K562 (cell line): Measurements from ENCODE around the gene PTPRR. TPM values are rescaled to one million over a fixed set of nuclear protein-coding genes. Genes with fewer than 3 reads are reported as not detected.

Experiments used
- ATAC-seq: fragments of 200-7000 bp; cut with Tn5 transposase; 3 replicates; pipeline ENCODE4 v1.9.1; 2020; ENCODE audit warnings: moderate library complexity
- BruUV-seq: library from RNA; stranded (reverse); fragments of 400-500 nt; replicated peaks from 2 replicates; lab custom pipeline; 2021; lab: Mats Ljungman, UMichigan
- CTCF ChIA-PET: fragments of 300-600 bp; formaldehyde crosslinking; extraction: SDS; loops from one replicate; lab custom pipeline; 2021; ENCODE audit warnings: low intra/inter-chr PET ratio; lab: Yijun Ruan, JAX
- POLR2A ChIA-PET: fragments of 300-600, 350-650 bp; sonication (Branson Sonifier 250); formaldehyde crosslinking; extraction: SDS; loops from one replicate; lab custom pipeline; 2021; ENCODE audit warnings: antibody characterized with exemption, inconsistent platforms; lab: Yijun Ruan, JAX
- DNase-seq, 4 experiments: peaks; one replicate each; pipeline versions ENCODE4 v3.0.0 to v3.0.0-alpha.2; 2011 to 2018; ENCODE audit warnings: low spot score in 3 of 4, mixed read lengths in 3 of 4; ENCODE audit errors: extremely low read depth in 1 of 4
- FAIRE-seq: peaks from 2 replicates; lab custom pipeline; 2011; peaks lifted over from hg19 to GRCh38; lab: Jason Lieb, UNC
- H2AFZ ChIP-seq: 2 replicates; pipeline ENCODE4 v1.6.0; 2011; ENCODE audit warnings: low read depth, low read length, control low read depth, inconsistent platforms
- H3K27ac ChIP-seq: fragments of 200-600 bp; 3 replicates; pipeline ENCODE4 v1.8.0; 2011; ENCODE audit warnings: low read depth, mild to moderate bottlenecking, control low read depth, inconsistent platforms, low read length, moderate library complexity, mixed read lengths; ENCODE audit errors: extremely low read depth
- H3K27me3 ChIP-seq, 2 experiments: fragments of 300-600 bp in 1 of 2; 2 replicates in 1 of 2; 3 replicates in 1 of 2; pipeline versions ENCODE4 v1.6.0 to v1.8.0; 2011; ENCODE audit warnings: inconsistent platforms in 2 of 2, low read length in 2 of 2, mild to moderate bottlenecking in 1 of 2, mixed read lengths in 1 of 2, moderate library complexity in 1 of 2; ENCODE audit not compliant: control insufficient read depth in 2 of 2, insufficient read depth in 2 of 2
- H3K36me3 ChIP-seq: fragments of 300-600 bp; 3 replicates; pipeline ENCODE4 v1.8.0; 2011; ENCODE audit warnings: mild to moderate bottlenecking, low read length, inconsistent platforms; ENCODE audit not compliant: control insufficient read depth, insufficient read depth
- H3K4me1 ChIP-seq, 2 experiments: fragments of 200-600 bp in 1 of 2; replicated peaks in 1 of 2; 2 replicates in 1 of 2; 3 replicates in 1 of 2; pipeline versions ENCODE4 v1.5.1 to v1.8.0; 2011; ENCODE audit warnings: inconsistent platforms in 2 of 2, low read length in 2 of 2, mild to moderate bottlenecking in 1 of 2, mixed read lengths in 1 of 2, moderate library complexity in 1 of 2; ENCODE audit not compliant: control insufficient read depth in 2 of 2, insufficient read depth in 2 of 2
- H3K4me2 ChIP-seq: 2 replicates; pipeline ENCODE4 v1.6.1; 2011; ENCODE audit warnings: low read length, control low read depth, inconsistent platforms, mixed read lengths; ENCODE audit not compliant: insufficient read depth
- H3K4me3 ChIP-seq: fragments of 200-600 bp; sonication (generic), shearing (Covaris generic); 2 replicates; pipeline ENCODE4 v1.5.1; 2016; ENCODE audit warnings: control low read depth, inconsistent platforms
- H3K79me2 ChIP-seq: fragments of 200-600 bp; 3 replicates; pipeline ENCODE4 v1.8.0; 2011; ENCODE audit warnings: low read length, inconsistent platforms; ENCODE audit not compliant: control insufficient read depth, insufficient read depth
- H3K9ac ChIP-seq, 2 experiments: 2 replicates each; pipeline versions ENCODE4 v1.6.0 to v1.6.1; 2011; ENCODE audit warnings: low read depth in 2 of 2, low read length in 2 of 2, control low read depth in 1 of 2, inconsistent platforms in 1 of 2, mild to moderate bottlenecking in 1 of 2, mixed read lengths in 1 of 2; ENCODE audit not compliant: insufficient read depth in 1 of 2
- H3K9me1 ChIP-seq: one replicate; pipeline ENCODE4 v1.6.0; 2011; ENCODE audit warnings: inconsistent platforms, mild to moderate bottlenecking, low read length, moderate library complexity; ENCODE audit not compliant: control insufficient read depth, insufficient read depth
- H3K9me3 ChIP-seq: replicated peaks from 2 replicates; pipeline ENCODE4 v1.5.1; 2011; ENCODE audit warnings: low read depth, low read length, inconsistent platforms; ENCODE audit not compliant: control insufficient read depth, insufficient read depth
- H4K20me1 ChIP-seq: replicated peaks from 2 replicates; pipeline ENCODE4 v1.6.1; 2011; ENCODE audit warnings: low read length, inconsistent platforms, mixed read lengths; ENCODE audit not compliant: control insufficient read depth, insufficient read depth
- CTBP1 ChIP-seq: fragments of 450-650 bp; IDR thresholded peaks from 2 replicates; pipeline ENCODE4 v1.6.1; 2016; ENCODE audit warnings: borderline replicate concordance
- ETV5 ChIP-seq: sonication (generic); formaldehyde crosslinking; IDR thresholded peaks from 2 replicates; pipeline ENCODE4 v1.4.0; 2020; ENCODE audit warnings: low read depth, mild to moderate bottlenecking, missing genetic modification reagents
- GATA2 ChIP-seq: sonication (generic); formaldehyde crosslinking; IDR thresholded peaks from 2 replicates; pipeline ENCODE4 v1.4.0; 2020; ENCODE audit warnings: mild to moderate bottlenecking, missing genetic modification reagents
- GATAD2B ChIP-seq: fragments of 450-650 bp; IDR thresholded peaks from 2 replicates; pipeline ENCODE4 v1.6.1; 2017; ENCODE audit warnings: mild to moderate bottlenecking, borderline replicate concordance
- HNRNPLL ChIP-seq: fragments of 200-400 bp; formaldehyde crosslinking; IDR thresholded peaks from 2 replicates; pipeline ENCODE4 v1.6.1; 2017; ENCODE audit warnings: low read length, low read depth, mild to moderate bottlenecking; ENCODE audit not compliant: poor library complexity, severe bottlenecking
- IRF2 ChIP-seq: sonication (generic); formaldehyde crosslinking; IDR thresholded peaks from 2 replicates; pipeline ENCODE4 v1.8.1; 2022; ENCODE audit warnings: mild to moderate bottlenecking, missing genetic modification reagents
- LARP7 ChIP-seq: fragments of 450-650 bp; IDR thresholded peaks from 2 replicates; pipeline ENCODE4 v1.6.1; 2016
- NUFIP1 ChIP-seq: fragments of 450-650 bp; IDR thresholded peaks from 2 replicates; pipeline ENCODE4 v1.6.1; 2018; ENCODE audit not compliant: partially characterized antibody
- RFX7 ChIP-seq: fragments of 250-450 bp; sonication (Bioruptor Pico); IDR thresholded peaks from 2 replicates; pipeline ENCODE4 v1.5.1; 2021; ENCODE audit warnings: mild to moderate bottlenecking
- SIN3B ChIP-seq: fragments of 450-650 bp; IDR thresholded peaks from 2 replicates; pipeline ENCODE4 v1.6.1; 2017; ENCODE audit warnings: low read depth, mild to moderate bottlenecking, moderate library complexity
- SMARCA4 ChIP-seq: fragments of 450-650 bp; IDR thresholded peaks from 2 replicates; pipeline ENCODE4 v1.6.1; 2016
- SMARCE1 ChIP-seq: fragments of 450-650 bp; IDR thresholded peaks from 2 replicates; pipeline ENCODE4 v1.7.1; 2016; ENCODE audit warnings: mild to moderate bottlenecking
- SRF ChIP-seq, 2 experiments: fragments of 250-450, 450-650 bp in 1 of 2; sonication (Bioruptor Pico) in 1 of 2; sonication (generic) in 1 of 2; formaldehyde crosslinking; IDR thresholded peaks; 2 replicates each; pipeline versions ENCODE4 v1.5.0 to v1.5.1; 2020 to 2022; ENCODE audit warnings: mild to moderate bottlenecking in 1 of 2, missing genetic modification reagents in 1 of 2
- TCF3 ChIP-seq: sonication (generic); formaldehyde crosslinking; IDR thresholded peaks from 2 replicates; pipeline ENCODE4 v1.4.0; 2020; ENCODE audit warnings: mild to moderate bottlenecking, missing genetic modification reagents
- TFAP4 ChIP-seq: sonication (generic); formaldehyde crosslinking; IDR thresholded peaks from 2 replicates; pipeline ENCODE4 v1.8.0; 2022; ENCODE audit warnings: missing genetic modification reagents, mild to moderate bottlenecking, moderate library complexity, borderline replicate concordance
- YBX1 ChIP-seq: fragments of 450-650 bp; IDR thresholded peaks from 2 replicates; pipeline ENCODE4 v1.7.1; 2016; ENCODE audit warnings: mild to moderate bottlenecking
- ZFPM2 ChIP-seq: fragments of 250-450 bp; sonication (Bioruptor Pico); IDR thresholded peaks from 2 replicates; pipeline ENCODE4 v1.5.1; 2022; ENCODE audit warnings: mild to moderate bottlenecking
- WGBS: fragments of 100-300 bp; shearing (Covaris generic); methylation state at CpG from one replicate; pipeline ENCODE4 v1.1.6; 2016; ENCODE audit warnings: low coverage, mixed read lengths; ENCODE audit not compliant: insufficient coverage; ENCODE audit errors: missing lambda C conversion rate; 5-methylcytosine and 5-hydroxymethylcytosine counted together
- in situ Hi-C: fragments of 300-500 bp; cut with MboI; formaldehyde crosslinking; loops from 4 replicates; pipeline ENCODE4 v1.15.0; 2018; ENCODE audit warnings: inconsistent platforms, mixed read lengths
- intact Hi-C: fragments of 100-400 bp; cut with micrococcal nuclease; formaldehyde crosslinking; loops from 2 replicates; pipeline ENCODE4 v1.14.2; 2022
- polyA plus RNA-seq, 8 experiments: library from polyadenylated mRNA; depleted of rRNA in 4 of 8; stranded (reverse) in 5 of 8; unstranded in 3 of 8; fragments of >200 nt; fragmentation: Nextera tagmentation in 2 of 8; fragmentation: Illumina TruSeq in 1 of 8; extraction: Ambion mirVana in 2 of 8; extraction: Trizol in 1 of 8; gene quantifications; 2 replicates each; pipeline versions ENCODE4 v1.2.1 to v1.2.3, GENCODE V29; 2011 to 2014; ENCODE audit warnings: inconsistent platforms in 1 of 8, missing spikeins in 1 of 8
- total RNA-seq, 7 experiments: library from RNA; depleted of rRNA in 6 of 7; stranded (reverse); fragments of >200 nt in 6 of 7; fragmentation: Illumina TruSeq in 2 of 7; extraction: Trizol in 2 of 7; gene quantifications; 2 replicates each; pipeline versions ENCODE4 v1.2.1 to v1.2.3, GENCODE V29; 2011 to 2021; ENCODE audit warnings: low replicate concordance in 1 of 7
- TF ChIP-seq, protein P1 (sequence below): sonication (generic); formaldehyde crosslinking; IDR thresholded peaks from 2 replicates; pipeline ENCODE4 v1.8.1; 2023; ENCODE audit warnings: mild to moderate bottlenecking, missing genetic modification reagents
- TF ChIP-seq, protein P2 (sequence below): fragments of 250-450 bp; sonication (Bioruptor Pico); IDR thresholded peaks from 2 replicates; pipeline ENCODE4 v1.8.0; 2022; ENCODE audit warnings: moderate library complexity, mild to moderate bottlenecking, inconsistent platforms

Gene PTPRR
- total and polyA plus RNA-seq, 9 of the 15 experiments (the other 6 are each of a cell fraction or from before 2014, with no cell fraction given), result 6.6 to 41.7 (median 12.3) TPM

DNA sequence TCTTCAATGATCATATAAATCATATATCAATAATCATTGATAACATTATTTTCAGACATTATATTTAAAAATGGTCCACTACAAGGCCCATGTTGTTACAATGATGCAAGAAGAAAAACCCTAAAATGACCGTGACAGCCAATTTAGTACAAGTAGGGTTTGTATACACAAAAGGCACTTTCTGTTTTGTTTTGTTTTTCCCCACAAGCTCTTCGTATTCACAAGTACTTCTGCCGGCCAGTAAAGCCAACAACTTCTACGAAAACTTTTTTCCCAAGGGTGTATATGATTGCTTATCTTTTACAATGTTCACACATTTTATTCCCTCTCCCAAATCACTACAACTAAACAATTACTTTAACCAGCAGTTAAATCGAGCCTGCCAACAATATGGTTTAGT lies 292.9 kb downstream of the PTPRR start (continued):
- TF ChIP-seq, protein P1, sequence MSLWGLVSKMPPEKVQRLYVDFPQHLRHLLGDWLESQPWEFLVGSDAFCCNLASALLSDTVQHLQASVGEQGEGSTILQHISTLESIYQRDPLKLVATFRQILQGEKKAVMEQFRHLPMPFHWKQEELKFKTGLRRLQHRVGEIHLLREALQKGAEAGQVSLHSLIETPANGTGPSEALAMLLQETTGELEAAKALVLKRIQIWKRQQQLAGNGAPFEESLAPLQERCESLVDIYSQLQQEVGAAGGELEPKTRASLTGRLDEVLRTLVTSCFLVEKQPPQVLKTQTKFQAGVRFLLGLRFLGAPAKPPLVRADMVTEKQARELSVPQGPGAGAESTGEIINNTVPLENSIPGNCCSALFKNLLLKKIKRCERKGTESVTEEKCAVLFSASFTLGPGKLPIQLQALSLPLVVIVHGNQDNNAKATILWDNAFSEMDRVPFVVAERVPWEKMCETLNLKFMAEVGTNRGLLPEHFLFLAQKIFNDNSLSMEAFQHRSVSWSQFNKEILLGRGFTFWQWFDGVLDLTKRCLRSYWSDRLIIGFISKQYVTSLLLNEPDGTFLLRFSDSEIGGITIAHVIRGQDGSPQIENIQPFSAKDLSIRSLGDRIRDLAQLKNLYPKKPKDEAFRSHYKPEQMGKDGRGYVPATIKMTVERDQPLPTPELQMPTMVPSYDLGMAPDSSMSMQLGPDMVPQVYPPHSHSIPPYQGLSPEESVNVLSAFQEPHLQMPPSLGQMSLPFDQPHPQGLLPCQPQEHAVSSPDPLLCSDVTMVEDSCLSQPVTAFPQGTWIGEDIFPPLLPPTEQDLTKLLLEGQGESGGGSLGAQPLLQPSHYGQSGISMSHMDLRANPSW (CRISPR knock-in tag), result no peak
- TF ChIP-seq YBX1 (no peak), LARP7 (no peak), ZFPM2 (CRISPR knock-in tag) (no peak), ETV5 (no peak), CTBP1 (no peak), SMARCA4 (no peak), SMARCE1 (no peak)

- no peak overlapping the region for H3K9ac ChIP-seq
- no peaks in the 10 kb centered on the region for H4K20me1 ChIP-seq
- in situ Hi-C loops, result no loop called here
- H3K9me3 ChIP-seq, result no peaks in the 10 kb centered on the region
- ChIA-PET CTCF (no interaction called here), POLR2A (no interaction called here)
- H3K36me3 ChIP-seq, result peaks cover 4% of the 10 kb centered on the region; the same call in 1 of the 3 replicates
- BruUV-seq, result no TSS peak
- H3K79me2 ChIP-seq, result no peaks in the 10 kb centered on the region
- ATAC-seq, result no peak
- no peaks in the 10 kb centered on the region for H3K9me1 ChIP-seq
- no peaks in the 10 kb centered on the region for H3K27me3 ChIP-seq
- 65% methylated on average over 3 of the region's 3 CpGs for WGBS
- no peak overlapping the region for H3K4me3 ChIP-seq
- H3K4me2 ChIP-seq, result no peak overlapping the region
- no peak for FAIRE-seq
- no peak overlapping the region for H3K27ac ChIP-seq
- intact Hi-C loops, result no loop called here
- no peak overlapping the region for H2AFZ ChIP-seq
- no peak for DNase-seq
- H3K4me1 ChIP-seq, result no peaks in the 10 kb centered on the region
- no peak for TF ChIP-seq IRF2 (CRISPR knock-in tag)
- TF ChIP-seq GATAD2B, result peak; percentile 23; the same call in 1 of the 2 replicates
- TF ChIP-seq SRF (CRISPR knock-in tag; IDR thresholded peaks at IDR 0.05), result no peak
- TF ChIP-seq TFAP4 (CRISPR knock-in tag), result no peak
- no peak for TF ChIP-seq TCF3 (CRISPR knock-in tag)
- no peak for TF ChIP-seq HNRNPLL
- TF ChIP-seq RFX7 (CRISPR knock-in tag), result no peak
- TF ChIP-seq SIN3B, result no peak
- no peak for TF ChIP-seq NUFIP1
- TF ChIP-seq GATA2 (CRISPR knock-in tag), result peak; percentile 63
- TF ChIP-seq, protein P2, sequence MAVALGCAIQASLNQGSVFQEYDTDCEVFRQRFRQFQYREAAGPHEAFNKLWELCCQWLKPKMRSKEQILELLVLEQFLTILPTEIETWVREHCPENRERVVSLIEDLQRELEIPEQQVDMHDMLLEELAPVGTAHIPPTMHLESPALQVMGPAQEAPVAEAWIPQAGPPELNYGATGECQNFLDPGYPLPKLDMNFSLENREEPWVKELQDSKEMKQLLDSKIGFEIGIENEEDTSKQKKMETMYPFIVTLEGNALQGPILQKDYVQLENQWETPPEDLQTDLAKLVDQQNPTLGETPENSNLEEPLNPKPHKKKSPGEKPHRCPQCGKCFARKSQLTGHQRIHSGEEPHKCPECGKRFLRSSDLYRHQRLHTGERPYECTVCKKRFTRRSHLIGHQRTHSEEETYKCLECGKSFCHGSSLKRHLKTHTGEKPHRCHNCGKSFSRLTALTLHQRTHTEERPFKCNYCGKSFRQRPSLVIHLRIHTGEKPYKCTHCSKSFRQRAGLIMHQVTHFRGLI (CRISPR knock-in tag), result no peak
Measured at GRCh38 chr12:70626180-70626579, 294.4 kb downstream of the PTPRR start.
